ENCODE results near the gene ABCC4.

ABCC4 gene

DNA sequence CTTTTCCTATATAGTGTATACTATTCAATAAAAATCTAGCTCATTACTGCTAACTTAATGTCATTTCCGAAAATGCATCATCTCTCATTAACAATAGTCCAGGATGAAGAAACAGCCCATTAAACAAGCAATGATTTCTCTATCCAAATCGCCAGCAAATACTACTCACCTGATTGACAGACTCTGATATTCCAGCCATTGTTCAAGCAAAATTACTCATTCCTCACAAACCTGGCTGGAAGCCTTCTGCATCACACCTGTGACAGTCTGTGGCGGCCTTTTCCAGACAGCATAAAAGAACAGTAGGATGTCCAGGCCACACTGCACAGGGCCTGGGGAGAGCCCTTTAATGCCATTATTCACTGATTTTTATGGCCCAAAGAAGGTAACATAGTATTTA lies 115.9 kb downstream of the ABCC4 start:
- no peak overlapping the region for H3K4me3 ChIP-seq (ENCODE audit: control insufficient read depth, low read depth, low read length)
- TF ChIP-seq, protein P1, sequence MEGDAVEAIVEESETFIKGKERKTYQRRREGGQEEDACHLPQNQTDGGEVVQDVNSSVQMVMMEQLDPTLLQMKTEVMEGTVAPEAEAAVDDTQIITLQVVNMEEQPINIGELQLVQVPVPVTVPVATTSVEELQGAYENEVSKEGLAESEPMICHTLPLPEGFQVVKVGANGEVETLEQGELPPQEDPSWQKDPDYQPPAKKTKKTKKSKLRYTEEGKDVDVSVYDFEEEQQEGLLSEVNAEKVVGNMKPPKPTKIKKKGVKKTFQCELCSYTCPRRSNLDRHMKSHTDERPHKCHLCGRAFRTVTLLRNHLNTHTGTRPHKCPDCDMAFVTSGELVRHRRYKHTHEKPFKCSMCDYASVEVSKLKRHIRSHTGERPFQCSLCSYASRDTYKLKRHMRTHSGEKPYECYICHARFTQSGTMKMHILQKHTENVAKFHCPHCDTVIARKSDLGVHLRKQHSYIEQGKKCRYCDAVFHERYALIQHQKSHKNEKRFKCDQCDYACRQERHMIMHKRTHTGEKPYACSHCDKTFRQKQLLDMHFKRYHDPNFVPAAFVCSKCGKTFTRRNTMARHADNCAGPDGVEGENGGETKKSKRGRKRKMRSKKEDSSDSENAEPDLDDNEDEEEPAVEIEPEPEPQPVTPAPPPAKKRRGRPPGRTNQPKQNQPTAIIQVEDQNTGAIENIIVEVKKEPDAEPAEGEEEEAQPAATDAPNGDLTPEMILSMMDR (IDR thresholded peaks at IDR 0.05; ENCODE audit: control insufficient read depth, insufficient read depth, low read depth, low read length, missing control alignments): no peak
- no peak for DNase-seq (ENCODE audit: low read depth)

DNA sequence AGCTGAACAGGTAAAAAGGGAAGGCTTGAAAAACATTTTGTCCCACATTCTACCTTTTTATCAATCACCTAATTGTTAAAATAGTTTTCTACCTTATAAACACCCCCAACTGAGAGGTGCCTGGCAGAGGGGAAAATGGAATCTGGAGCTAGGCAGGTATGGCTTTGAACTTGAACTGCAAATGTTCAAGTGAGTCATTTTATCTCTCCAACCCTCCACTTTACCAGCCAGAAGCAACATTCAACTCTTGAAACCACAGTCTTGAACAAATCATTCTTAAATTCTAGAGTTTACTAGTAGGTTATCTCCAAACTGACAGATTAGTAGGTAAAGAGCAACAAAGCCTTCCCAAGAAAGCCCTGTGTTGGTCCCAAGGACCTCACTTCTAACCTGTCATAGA lies 116.9 kb downstream of the ABCC4 start:
- no peak overlapping the region for H3K4me3 ChIP-seq (ENCODE audit: control insufficient read depth, low read depth, low read length)
- DNase-seq (ENCODE audit: low read depth): no peak
- TF ChIP-seq, protein P1 (IDR thresholded peaks at IDR 0.05; ENCODE audit: control insufficient read depth, insufficient read depth, low read depth, low read length, missing control alignments): no peak

- TF ChIP-seq, protein P1 (IDR thresholded peaks at IDR 0.05; ENCODE audit: control insufficient read depth, insufficient read depth, low read depth, low read length, missing control alignments): no peak
- no peak overlapping the region for H3K4me3 ChIP-seq (ENCODE audit: control insufficient read depth, low read depth, low read length)
- DNase-seq (ENCODE audit: low read depth): no peak
These were observed 118.5 kb downstream of the ABCC4 start for GRCh38 chr13:95182570-95183265.

DNA sequence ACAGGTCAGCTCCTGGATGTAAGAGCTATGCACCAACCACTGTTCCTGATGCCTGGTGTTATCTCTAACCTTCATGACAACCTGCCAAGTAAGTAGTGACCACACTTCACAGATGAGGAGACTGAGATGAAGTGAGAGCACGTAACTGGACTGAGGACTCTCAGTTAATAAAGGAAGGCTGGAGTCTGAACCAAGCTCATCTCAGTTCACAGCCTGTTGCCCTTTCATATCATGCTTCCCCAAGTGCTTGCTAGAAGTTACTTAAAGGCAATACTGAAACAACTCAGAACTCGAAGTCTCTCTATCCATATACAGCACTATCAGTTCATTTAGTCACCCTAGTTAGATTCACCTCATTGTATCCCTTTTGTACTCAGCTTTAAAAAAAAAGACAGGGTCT lies 119.7 kb downstream of the ABCC4 start:
- TF ChIP-seq, protein P1 (IDR thresholded peaks at IDR 0.05; ENCODE audit: control insufficient read depth, insufficient read depth, low read depth, low read length, missing control alignments): no peak
- H3K4me3 ChIP-seq (ENCODE audit: control insufficient read depth, low read depth, low read length): no peak overlapping the region
- DNase-seq (ENCODE audit: low read depth): no peak

DNA sequence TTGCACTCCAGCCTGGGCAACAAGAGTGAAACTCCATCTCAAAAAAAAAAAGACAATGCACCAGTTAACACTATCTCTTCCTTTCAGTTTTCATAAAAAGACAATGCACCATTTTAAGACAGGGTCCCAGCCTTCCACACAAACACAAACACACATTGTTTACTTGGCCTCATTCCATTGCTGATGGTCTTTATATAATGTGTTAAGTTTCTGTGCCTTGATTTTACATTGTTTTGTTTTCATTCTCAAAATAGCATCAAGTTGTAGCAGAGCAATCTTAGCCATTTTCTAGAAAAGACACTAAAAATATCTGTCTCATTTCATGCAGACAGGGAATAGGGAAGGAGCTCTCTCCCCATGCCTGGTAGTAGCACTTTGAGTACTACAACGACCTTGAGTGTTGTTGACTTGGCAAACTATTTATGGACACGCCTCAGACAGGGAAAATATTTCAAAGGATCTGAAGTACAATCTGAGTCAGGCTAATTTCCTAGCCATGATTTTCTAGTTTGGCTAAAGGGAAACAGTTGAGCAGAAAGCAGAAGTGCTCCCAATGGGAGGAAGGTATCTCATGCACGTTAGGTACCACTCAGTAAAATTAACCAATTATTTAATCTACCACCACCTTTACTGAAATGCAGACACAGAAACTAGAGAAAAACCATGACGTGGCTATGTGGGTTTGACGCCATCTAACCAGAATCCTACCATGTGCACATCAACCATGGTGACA lies 120.6 kb downstream of the ABCC4 start:
- no peak for DNase-seq (ENCODE audit: low read depth)
- TF ChIP-seq, protein P1 (IDR thresholded peaks at IDR 0.05; ENCODE audit: control insufficient read depth, insufficient read depth, low read depth, low read length, missing control alignments): no peak
- no peak overlapping the region for H3K4me3 ChIP-seq (ENCODE audit: control insufficient read depth, low read depth, low read length)

DNA sequence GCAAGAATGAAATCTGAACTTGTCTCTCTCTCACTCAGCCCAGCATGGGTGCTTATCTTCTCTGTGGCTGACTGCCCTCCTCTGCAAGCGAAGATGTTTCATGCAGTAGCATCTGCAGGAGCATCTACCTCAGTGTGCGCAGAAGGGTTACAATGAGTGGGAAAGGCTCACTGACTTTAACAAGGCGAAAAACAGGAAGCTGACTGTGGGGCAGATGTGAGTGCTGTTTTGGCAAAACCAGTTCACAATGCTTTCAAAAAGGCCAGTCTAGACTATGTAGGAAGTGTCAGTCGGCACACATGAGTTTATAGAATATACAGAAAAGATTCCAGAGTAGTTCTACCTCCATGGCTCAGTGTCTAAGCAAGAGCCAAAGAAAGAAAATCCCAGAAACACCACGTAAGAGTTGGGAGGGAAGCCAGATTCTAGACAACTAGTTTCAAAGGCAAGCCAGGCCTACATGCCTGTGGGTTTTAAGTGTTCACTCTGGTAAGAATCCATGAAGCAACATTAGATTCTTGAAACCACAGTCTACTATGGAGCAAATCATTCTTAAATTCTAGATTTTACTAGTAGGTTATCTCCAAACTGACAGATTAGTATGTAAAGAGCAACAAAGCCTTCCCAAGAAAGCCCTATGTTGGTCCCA lies 124.5 kb downstream of the ABCC4 start:
- DNase-seq (ENCODE audit: low read depth): peak; percentile 63
- no peak overlapping the region for H3K4me3 ChIP-seq (ENCODE audit: control insufficient read depth, low read depth, low read length)
- TF ChIP-seq, protein P1 (IDR thresholded peaks at IDR 0.05; ENCODE audit: control insufficient read depth, insufficient read depth, low read depth, low read length, missing control alignments): no peak

All from AG09309 (cell line).